ENCODE data around the gene CYB561D2. TPM values are rescaled to one million over a fixed set of nuclear protein-coding genes. Genes with fewer than 3 reads are reported as not detected.

CYB561D2 gene
- total and polyA plus RNA-seq, 2 of the 13 experiments (the other 11 are each of a cell fraction or from before 2014, with no cell fraction given): 11.1 to 17.2 TPM

DNA sequence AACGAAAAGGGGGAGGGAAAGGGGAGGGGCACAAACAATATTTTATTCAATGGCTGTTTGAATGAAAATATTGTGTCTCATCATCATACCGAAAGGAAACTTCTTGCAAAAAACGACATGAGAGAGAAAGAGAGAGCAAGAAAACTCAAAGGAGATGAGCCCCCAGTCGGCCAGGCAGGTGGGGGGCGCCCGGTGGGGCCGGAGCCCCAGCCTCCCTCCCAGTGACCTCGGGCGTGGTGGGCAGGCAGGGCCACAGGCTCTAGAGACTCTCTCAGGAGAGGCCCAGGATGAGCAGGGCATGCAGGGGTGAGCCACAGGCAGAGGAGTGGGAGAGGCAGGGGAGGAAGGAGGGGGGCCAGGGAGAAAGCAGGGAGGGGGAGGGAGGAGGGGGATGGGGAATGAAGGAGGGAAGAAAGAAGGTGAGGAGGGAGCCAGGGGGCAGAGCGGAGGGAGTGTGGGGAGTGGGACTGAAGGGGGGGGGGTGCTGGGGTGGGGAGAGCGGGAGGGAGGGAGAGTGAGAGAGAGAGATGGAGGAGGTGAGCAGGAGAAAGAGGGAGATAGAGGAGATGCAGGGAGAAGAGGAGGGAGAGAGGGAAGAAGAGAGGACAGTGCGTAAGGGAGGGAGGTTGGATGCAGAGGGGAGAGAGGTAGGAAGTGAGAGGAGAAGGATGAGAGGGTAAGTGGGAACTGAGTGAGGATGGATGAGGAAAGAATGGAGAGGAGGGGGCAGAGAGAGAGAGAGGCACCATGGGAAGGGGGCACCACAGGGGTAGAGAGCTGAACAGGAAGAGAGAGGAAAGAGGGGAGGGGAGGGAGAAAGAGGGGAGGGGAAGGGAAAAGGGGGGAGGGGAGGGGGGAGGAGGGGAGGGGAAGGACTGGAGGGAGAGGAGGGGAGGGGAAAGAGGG, 22.7 kb downstream of the CYB561D2 start:
- Histone ChIP-seq H3K4me2 (ENCODE audit: low read depth, low read length) (no peak overlapping the region), H3K4me3 (replicated peaks in 1 of 3; ENCODE audit: insufficient read depth in 1 of 3, low read depth in 2 of 3, low read length in 3 of 3) (no peak overlapping the region), H3K4me1 (ENCODE audit: insufficient read depth, low read length) (peaks cover 12% of the 10 kb centered on the region), H3K79me2 (ENCODE audit: insufficient read depth, low read length) (no peaks in the 10 kb centered on the region), H3K27ac (ENCODE audit: extremely low read length, insufficient read depth, low read length) (no peak overlapping the region), H3K9ac (ENCODE audit: insufficient read depth, low read depth, low read length) (no peak overlapping the region), H4K20me1 (ENCODE audit: insufficient read depth, low read length) (no peaks in the 10 kb centered on the region), H3K9me3 (ENCODE audit: low read length) (no peaks in the 10 kb centered on the region), H3K27me3 (ENCODE audit: control insufficient read depth in 1 of 2, insufficient read depth in 2 of 2, low read length in 2 of 2) (peaks cover 9 to 49% of the 10 kb centered on the region in 2 experiments), H3K36me3 (replicated peaks in 1 of 2; ENCODE audit: control insufficient read depth in 1 of 2, insufficient read depth in 2 of 2, low read length in 2 of 2) (no peaks in the 10 kb centered on the region), H2AFZ (ENCODE audit: low read length) (no peak overlapping the region)
- POLR2A ChIA-PET: no interaction called here
- TF ChIP-seq, protein P1, sequence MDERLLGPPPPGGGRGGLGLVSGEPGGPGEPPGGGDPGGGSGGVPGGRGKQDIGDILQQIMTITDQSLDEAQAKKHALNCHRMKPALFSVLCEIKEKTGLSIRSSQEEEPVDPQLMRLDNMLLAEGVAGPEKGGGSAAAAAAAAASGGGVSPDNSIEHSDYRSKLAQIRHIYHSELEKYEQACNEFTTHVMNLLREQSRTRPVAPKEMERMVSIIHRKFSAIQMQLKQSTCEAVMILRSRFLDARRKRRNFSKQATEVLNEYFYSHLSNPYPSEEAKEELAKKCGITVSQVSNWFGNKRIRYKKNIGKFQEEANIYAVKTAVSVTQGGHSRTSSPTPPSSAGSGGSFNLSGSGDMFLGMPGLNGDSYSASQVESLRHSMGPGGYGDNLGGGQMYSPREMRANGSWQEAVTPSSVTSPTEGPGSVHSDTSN (CRISPR knock-in tag; IDR thresholded peaks at IDR 0.05): no peak
- TF ChIP-seq YEATS4 (CRISPR knock-in tag; IDR thresholded peaks at IDR 0.05; ENCODE audit: borderline replicate concordance) (no peak), PAX8 (CRISPR knock-in tag; IDR thresholded peaks at IDR 0.05; ENCODE audit: borderline replicate concordance) (no peak), JUND (CRISPR knock-in tag; IDR thresholded peaks at IDR 0.05) (no peak), HOXD1 (CRISPR knock-in tag; IDR thresholded peaks at IDR 0.05) (no peak), ZBTB3 (CRISPR knock-in tag; IDR thresholded peaks at IDR 0.05; ENCODE audit: borderline replicate concordance, low read depth) (no peak)
- in situ Hi-C loops (cut with HindIII; ENCODE audit: extremely low pct_ligation_motif_present, low pct_unique_long_range_greater_than_20kb) (no loop called here), intact Hi-C loops (cut with micrococcal nuclease; ENCODE audit: unreplicated experiment) (loop anchor here (5.0 kb wide), 1 partner anchor 144 kb away; no protein-coding TSS in a partner anchor)
- WGBS (ENCODE audit: low lambda C conversion rate): 25% methylated on average over 12 of the region's 12 CpGs
- ATAC-seq: no peak
- DNase-seq (ENCODE audit: low spot score): no peak
- BruUV-seq (replicated peaks): no TSS peak
- no peak for FAIRE-seq
- CTCF ChIA-PET (ENCODE audit: low intra/inter-chr PET ratio, low total read pairs): no interaction called here
